ENCODE measurements around the gene LGALS9C.
"Not testable (repeated sequence)": the region's sequence is repeated elsewhere in the genome, so short reads cannot be mapped to it uniquely, and the experiment has no call there.

- TF ChIP-seq, protein P1, sequence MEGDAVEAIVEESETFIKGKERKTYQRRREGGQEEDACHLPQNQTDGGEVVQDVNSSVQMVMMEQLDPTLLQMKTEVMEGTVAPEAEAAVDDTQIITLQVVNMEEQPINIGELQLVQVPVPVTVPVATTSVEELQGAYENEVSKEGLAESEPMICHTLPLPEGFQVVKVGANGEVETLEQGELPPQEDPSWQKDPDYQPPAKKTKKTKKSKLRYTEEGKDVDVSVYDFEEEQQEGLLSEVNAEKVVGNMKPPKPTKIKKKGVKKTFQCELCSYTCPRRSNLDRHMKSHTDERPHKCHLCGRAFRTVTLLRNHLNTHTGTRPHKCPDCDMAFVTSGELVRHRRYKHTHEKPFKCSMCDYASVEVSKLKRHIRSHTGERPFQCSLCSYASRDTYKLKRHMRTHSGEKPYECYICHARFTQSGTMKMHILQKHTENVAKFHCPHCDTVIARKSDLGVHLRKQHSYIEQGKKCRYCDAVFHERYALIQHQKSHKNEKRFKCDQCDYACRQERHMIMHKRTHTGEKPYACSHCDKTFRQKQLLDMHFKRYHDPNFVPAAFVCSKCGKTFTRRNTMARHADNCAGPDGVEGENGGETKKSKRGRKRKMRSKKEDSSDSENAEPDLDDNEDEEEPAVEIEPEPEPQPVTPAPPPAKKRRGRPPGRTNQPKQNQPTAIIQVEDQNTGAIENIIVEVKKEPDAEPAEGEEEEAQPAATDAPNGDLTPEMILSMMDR (optimal IDR thresholded peaks at IDR 0.05 in 1 of 3, IDR thresholded peaks at IDR 0.05 in 1 of 3, conservative IDR thresholded peaks at IDR 0.05 in 1 of 3; ENCODE audit: extremely low read depth in 1 of 3, insufficient read depth in 2 of 3, low read length in 3 of 3), result not testable (repeated sequence)
- not testable (repeated sequence) for TF ChIP-seq EZH2 (IDR thresholded peaks at IDR 0.05; ENCODE audit: low read length)
Measured at GRCh38 chr17:18476508-18477308, at the start of gene LGALS9C.
